SK-N-MC (cell line): ENCODE results near the gene CHPF.

ENCODE experiments used
- EZH2 ChIP-seq: fragments of 200-600 bp; sonication (generic); IDR thresholded peaks from one replicate; pipeline ENCODE4 v1.6.1; 2017; ENCODE audit warnings: antibody characterized with exemption
- FOXP2 ChIP-seq: optimal IDR thresholded peaks from 2 replicates; pipeline ENCODE3; 2011; ENCODE audit warnings: mild to moderate bottlenecking, moderate library complexity; ENCODE audit not compliant: insufficient read depth; ENCODE audit errors: extremely low read length, control extremely low read depth
- POLR2AphosphoS5 ChIP-seq: IDR thresholded peaks from 2 replicates; pipeline ENCODE4 v1.6.1; 2012; ENCODE audit warnings: mild to moderate bottlenecking, low read depth, low read length, borderline replicate concordance

DNA sequence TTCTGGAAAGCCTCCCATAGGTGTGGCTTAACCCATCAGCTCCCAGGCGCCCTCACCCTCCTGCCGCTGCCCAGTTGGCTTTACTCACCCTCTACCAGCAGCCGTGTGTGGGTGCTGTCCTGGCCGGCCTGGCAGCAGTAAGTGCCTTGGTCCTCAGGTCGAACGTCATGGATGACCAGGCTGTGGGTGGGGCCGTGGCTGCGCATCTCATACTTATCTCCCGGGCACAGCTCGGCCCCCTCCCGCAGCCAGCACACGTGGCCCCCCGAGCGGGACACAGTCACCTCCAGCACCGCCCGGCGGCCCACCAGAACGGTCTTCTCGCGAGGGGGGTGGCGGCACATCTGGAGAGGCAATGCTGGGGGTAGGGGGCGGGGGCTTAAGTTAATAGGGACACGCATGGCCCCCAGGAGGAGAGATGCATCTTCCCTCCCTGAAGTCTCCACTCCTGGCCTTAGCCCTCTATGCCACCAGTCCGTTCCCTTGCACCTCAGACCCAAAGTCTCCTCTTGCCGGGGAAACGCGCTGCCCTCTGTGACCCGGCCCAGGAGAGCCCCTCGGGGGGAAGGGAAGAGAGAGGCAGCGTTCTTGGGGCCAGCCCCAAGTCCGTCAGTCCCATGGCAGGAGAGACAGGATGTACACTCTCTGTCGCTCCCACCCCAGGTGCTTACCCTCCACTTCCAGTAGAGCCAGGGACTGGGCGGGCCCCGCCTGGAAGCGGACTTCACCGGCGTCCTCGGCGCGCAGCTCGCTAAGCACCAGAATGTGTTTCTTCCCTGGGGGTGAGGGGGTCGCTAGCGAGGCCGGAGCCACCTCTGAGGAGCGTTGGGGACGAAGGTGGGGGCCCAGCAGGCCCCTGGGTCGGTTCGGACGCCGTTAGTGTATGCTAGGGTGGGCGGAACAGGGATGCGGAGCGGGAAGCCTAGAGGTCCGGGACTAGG, 8.1 kb upstream of the CHPF start:
- TF ChIP-seq EZH2: no peak
- no peak for TF ChIP-seq POLR2AphosphoS5
- no peak for TF ChIP-seq FOXP2
